Measurements from ENCODE around the gene SUN5. TPM values are rescaled to one million over a fixed set of nuclear protein-coding genes. Genes with fewer than 3 reads are reported as not detected.
"Not testable (repeated sequence)": the region's sequence is repeated elsewhere in the genome, so short reads cannot be mapped to it uniquely, and the experiment has no call there.

SUN5 gene
- total and polyA plus RNA-seq, 8 donors, result not detected

DNA sequence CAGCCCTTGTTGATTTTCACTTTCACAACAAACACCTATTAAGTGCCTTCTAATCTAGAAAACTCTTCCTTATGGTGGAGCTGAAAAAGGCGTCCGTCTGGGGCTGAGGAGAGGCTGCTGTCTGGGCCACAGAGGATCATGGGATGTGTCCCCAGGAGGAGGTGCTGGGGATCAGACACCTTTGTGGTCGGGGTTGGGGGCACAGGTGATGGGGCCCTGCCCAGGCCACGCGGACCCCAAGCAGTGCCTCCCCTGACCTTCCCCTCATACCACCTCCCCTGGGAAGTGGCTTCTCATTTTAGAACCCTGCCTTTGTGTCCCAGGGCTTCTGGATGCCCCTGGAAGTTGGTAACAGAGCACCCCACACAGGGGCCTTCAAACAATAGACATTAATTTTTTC is 41.1 kb downstream of the SUN5 start:
- TF ChIP-seq, protein P1, sequence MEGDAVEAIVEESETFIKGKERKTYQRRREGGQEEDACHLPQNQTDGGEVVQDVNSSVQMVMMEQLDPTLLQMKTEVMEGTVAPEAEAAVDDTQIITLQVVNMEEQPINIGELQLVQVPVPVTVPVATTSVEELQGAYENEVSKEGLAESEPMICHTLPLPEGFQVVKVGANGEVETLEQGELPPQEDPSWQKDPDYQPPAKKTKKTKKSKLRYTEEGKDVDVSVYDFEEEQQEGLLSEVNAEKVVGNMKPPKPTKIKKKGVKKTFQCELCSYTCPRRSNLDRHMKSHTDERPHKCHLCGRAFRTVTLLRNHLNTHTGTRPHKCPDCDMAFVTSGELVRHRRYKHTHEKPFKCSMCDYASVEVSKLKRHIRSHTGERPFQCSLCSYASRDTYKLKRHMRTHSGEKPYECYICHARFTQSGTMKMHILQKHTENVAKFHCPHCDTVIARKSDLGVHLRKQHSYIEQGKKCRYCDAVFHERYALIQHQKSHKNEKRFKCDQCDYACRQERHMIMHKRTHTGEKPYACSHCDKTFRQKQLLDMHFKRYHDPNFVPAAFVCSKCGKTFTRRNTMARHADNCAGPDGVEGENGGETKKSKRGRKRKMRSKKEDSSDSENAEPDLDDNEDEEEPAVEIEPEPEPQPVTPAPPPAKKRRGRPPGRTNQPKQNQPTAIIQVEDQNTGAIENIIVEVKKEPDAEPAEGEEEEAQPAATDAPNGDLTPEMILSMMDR (IDR thresholded peaks at IDR 0.05), result no peak
- ATAC-seq, result no peak
- no peak overlapping the region for H3K27ac ChIP-seq
- H3K36me3 ChIP-seq, result no peaks in the 10 kb centered on the region
- peaks cover 0 to 24% of the 10 kb centered on the region in 2 donors for H3K27me3 ChIP-seq
- intact Hi-C loops (cut with DNase I), result no loop called here
- no peak for DNase-seq
- no peaks in the 10 kb centered on the region for H3K9me3 ChIP-seq
- no peak overlapping the region for H3K4me3 ChIP-seq
- H3K4me1 ChIP-seq, result no peaks in the 10 kb centered on the region

- H3K4me1 ChIP-seq; H3K9me3 ChIP-seq; ATAC-seq; H3K4me3 ChIP-seq; H3K27ac ChIP-seq; DNase-seq; H3K36me3 ChIP-seq; intact Hi-C loops (cut with DNase I): not testable (repeated sequence)
- peaks cover 0 to 24% of the 10 kb centered on the region in 2 donors for H3K27me3 ChIP-seq
These were observed 41.6 kb downstream of the SUN5 start for GRCh38 chr20:32962646-32963045.

- peaks cover 0 to 24% of the 10 kb centered on the region in 2 donors for H3K27me3 ChIP-seq
- intact Hi-C loops (cut with DNase I), result no loop called here
- no peak for ATAC-seq
- H3K4me1 ChIP-seq, result no peaks in the 10 kb centered on the region
- H3K36me3 ChIP-seq, result no peaks in the 10 kb centered on the region
- peaks cover 0 to 11% of the 10 kb centered on the region in 2 donors for H3K9me3 ChIP-seq
- no peak for DNase-seq
- TF ChIP-seq, protein P1 (IDR thresholded peaks at IDR 0.05), result no peak
- no peak overlapping the region for H3K27ac ChIP-seq
- H3K4me3 ChIP-seq, result no peak overlapping the region
These were observed 42.2 kb downstream of the SUN5 start for GRCh38 chr20:32962053-32962452.

- ATAC-seq (no peak), DNase-seq (peak in 1 of 4 donors; percentile 67)
- Histone ChIP-seq H3K4me1 (no peaks in the 10 kb centered on the region), H3K9me3 (peaks cover 0 to 21% of the 10 kb centered on the region in 2 donors), H3K27me3 (peaks cover 0 to 24% of the 10 kb centered on the region in 2 donors), H3K4me3 (no peak overlapping the region), H3K27ac (no peak overlapping the region), H3K36me3 (no peaks in the 10 kb centered on the region)
- TF ChIP-seq, protein P1 (IDR thresholded peaks at IDR 0.05), result no peak
- intact Hi-C loops (cut with DNase I), result no loop called here
These were observed 43.1 kb downstream of the SUN5 start for GRCh38 chr20:32960849-32961731.

- intact Hi-C loops (cut with DNase I), result no loop called here
- H3K4me1 ChIP-seq, result no peaks in the 10 kb centered on the region
- no peaks in the 10 kb centered on the region for H3K36me3 ChIP-seq
- no peak overlapping the region for H3K4me3 ChIP-seq
- peaks cover 0 to 28% of the 10 kb centered on the region in 2 donors for H3K9me3 ChIP-seq
- H3K27me3 ChIP-seq, result peaks cover 0 to 22% of the 10 kb centered on the region in 2 donors
- no peak overlapping the region for H3K27ac ChIP-seq
- no peak for ATAC-seq
- TF ChIP-seq, protein P1 (IDR thresholded peaks at IDR 0.05), result no peak
- no peak for DNase-seq
These were observed 44.1 kb downstream of the SUN5 start for GRCh38 chr20:32960222-32960518.

Measured in left lung (tissue), 10 donors.